GM19467 (cell line): ENCODE results near the gene AQP12B.

Experiments used
- ATAC-seq: cut with Tn5 transposase; IDR thresholded peaks from one replicate; pipeline ENCODE4 v1.9.1; 2021; ENCODE audit warnings: mild to moderate bottlenecking, moderate library complexity; ENCODE audit not compliant: unreplicated experiment

AQP12B gene

GRCh38 chr2:240650254-240650965 is 32.3 kb downstream of the AQP12B start:
- ATAC-seq = no peak

GRCh38 chr2:240649331-240649730 is 33.4 kb downstream of the AQP12B start:
- ATAC-seq = no peak

- ATAC-seq = no peak
Observed at GRCh38 chr2:240648650-240649275, 33.9 kb downstream of the AQP12B start.

GRCh38 chr2:240648155-240648649 is 34.5 kb downstream of the AQP12B start:
- ATAC-seq = no peak

GRCh38 chr2:240647503-240648154 is 35.1 kb downstream of the AQP12B start:
- no peak for ATAC-seq

- ATAC-seq = no peak
Observed at GRCh38 chr2:240646900-240647502, 35.7 kb downstream of the AQP12B start.

GRCh38 chr2:240646176-240646899 is 36.3 kb downstream of the AQP12B start:
- ATAC-seq = no peak

GRCh38 chr2:240645801-240646175 is 36.9 kb downstream of the AQP12B start:
- no peak for ATAC-seq

- ATAC-seq = no peak
Observed at GRCh38 chr2:240645346-240645745, 37.3 kb downstream of the AQP12B start.

GRCh38 chr2:240644859-240645301 is 37.8 kb downstream of the AQP12B start:
- ATAC-seq = no peak

GRCh38 chr2:240644171-240644651 is 38.5 kb downstream of the AQP12B start:
- ATAC-seq = no peak

- no peak for ATAC-seq
Observed at GRCh38 chr2:240643811-240644150, 38.9 kb downstream of the AQP12B start.

- no peak for ATAC-seq
Observed at GRCh38 chr2:240643093-240643810, 39.4 kb downstream of the AQP12B start.

GRCh38 chr2:240642806-240643092 is 39.9 kb downstream of the AQP12B start:
- no peak for ATAC-seq

GRCh38 chr2:240642061-240642805 is 40.5 kb downstream of the AQP12B start:
- ATAC-seq = no peak

- ATAC-seq = no peak
Observed at GRCh38 chr2:240640939-240641338, 41.7 kb downstream of the AQP12B start.

GRCh38 chr2:240639566-240639965 is 43.1 kb downstream of the AQP12B start:
- no peak for ATAC-seq

GRCh38 chr2:240638512-240639160 is 44.0 kb downstream of the AQP12B start:
- no peak for ATAC-seq

GRCh38 chr2:240637901-240638345 is 44.8 kb downstream of the AQP12B start:
- ATAC-seq = no peak
